Muscle layer of duodenum (tissue), 2 donors: ENCODE results near the gene ARID5B.

Experiments
- H3K27ac ChIP-seq: one replicate; pipeline ENCODE4 v1.7.0; 2013; ENCODE audit warnings: mild to moderate bottlenecking, low read length
- H3K27me3 ChIP-seq: one replicate; pipeline ENCODE4 v1.7.0; 2013; ENCODE audit warnings: low read depth, mild to moderate bottlenecking, control low read depth, low read length
- H3K36me3 ChIP-seq, 2 donors: one replicate each; pipeline ENCODE4 v1.7.0; 2013; ENCODE audit warnings: low read length in 2 of 2, control low read depth in 1 of 2, mild to moderate bottlenecking in 1 of 2; ENCODE audit not compliant: insufficient read depth in 2 of 2, control insufficient read depth in 1 of 2
- H3K4me1 ChIP-seq, 2 donors: one replicate each; pipeline ENCODE4 v1.7.0; 2013; ENCODE audit warnings: low read length in 2 of 2, mild to moderate bottlenecking in 2 of 2, control low read depth in 1 of 2, moderate library complexity in 1 of 2; ENCODE audit not compliant: insufficient read depth in 2 of 2, control insufficient read depth in 1 of 2
- H3K4me3 ChIP-seq, 2 donors: one replicate each; pipeline ENCODE4 v1.7.0; 2013; ENCODE audit warnings: low read length in 2 of 2, low read depth in 1 of 2, mild to moderate bottlenecking in 1 of 2
- H3K9me3 ChIP-seq, 2 donors: one replicate each; pipeline ENCODE4 v1.7.0; 2013; ENCODE audit warnings: low read length in 2 of 2, control low read depth in 1 of 2, mild to moderate bottlenecking in 1 of 2; ENCODE audit not compliant: control insufficient read depth in 1 of 2
- donor health status: healthy.

Gene ARID5B

DNA sequence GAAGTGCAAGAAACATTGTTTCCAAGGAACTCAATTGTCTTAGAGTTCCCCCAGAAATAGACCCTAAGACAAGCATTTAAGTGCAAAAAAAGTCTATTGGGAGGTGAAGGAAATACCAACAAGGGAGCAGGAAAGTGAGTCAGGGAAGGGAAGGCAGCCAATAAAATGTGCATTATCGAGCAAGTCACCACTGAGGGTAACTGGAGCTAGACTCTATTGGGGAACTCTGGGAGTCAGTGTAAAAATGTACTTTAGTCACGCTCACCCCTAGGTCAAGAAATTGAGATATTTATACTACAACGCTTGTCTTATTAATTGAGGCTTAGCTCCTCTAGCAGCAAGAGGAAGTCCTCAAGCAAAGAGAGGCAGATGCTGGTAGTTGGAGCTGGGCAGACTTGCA is 229.4 kb downstream of the ARID5B start:
- Histone ChIP-seq H3K36me3 (no peaks in the 10 kb centered on the region), H3K9me3 (peaks cover 0 to 4% of the 10 kb centered on the region in 2 donors), H3K4me1 (no peaks in the 10 kb centered on the region), H3K27me3 (no peaks in the 10 kb centered on the region), H3K27ac (no peak overlapping the region), H3K4me3 (no peak overlapping the region)

DNA sequence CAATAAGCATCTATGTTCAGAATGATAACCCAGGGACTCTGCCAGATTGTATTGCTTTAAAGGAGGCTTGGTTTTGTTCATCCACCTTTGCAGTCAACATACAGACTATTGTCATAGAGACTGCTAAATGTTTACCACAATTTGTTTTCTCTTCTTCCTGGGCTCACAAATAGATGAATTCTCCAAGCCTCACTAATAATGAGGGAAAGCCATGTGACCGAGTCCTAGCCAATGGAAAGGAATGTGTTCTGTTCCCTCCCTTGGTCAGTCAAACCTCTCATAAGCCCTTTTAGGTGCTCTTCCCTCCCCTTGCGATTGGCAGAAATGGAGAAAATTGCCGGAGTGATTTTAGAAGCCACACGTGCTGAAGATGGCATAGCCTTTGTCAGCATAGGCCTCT is 230.2 kb downstream of the ARID5B start:
- no peak overlapping the region for H3K27ac ChIP-seq

GRCh38 chr10:62133618-62134017 is 232.1 kb downstream of the ARID5B start:
- Histone ChIP-seq H3K4me1 (no peaks in the 10 kb centered on the region), H3K9me3 (peaks cover 0 to 4% of the 10 kb centered on the region in 2 donors), H3K27ac (no peak overlapping the region), H3K27me3 (no peaks in the 10 kb centered on the region), H3K4me3 (no peak overlapping the region), H3K36me3 (no peaks in the 10 kb centered on the region)

More for the DNA sequence above, 230.2 kb downstream of the ARID5B start:
- Histone ChIP-seq H3K27me3 (no peaks in the 10 kb centered on the region), H3K4me3 (no peak overlapping the region), H3K4me1 (no peaks in the 10 kb centered on the region), H3K36me3 (no peaks in the 10 kb centered on the region), H3K9me3 (peaks cover 0 to 4% of the 10 kb centered on the region in 2 donors)

DNA sequence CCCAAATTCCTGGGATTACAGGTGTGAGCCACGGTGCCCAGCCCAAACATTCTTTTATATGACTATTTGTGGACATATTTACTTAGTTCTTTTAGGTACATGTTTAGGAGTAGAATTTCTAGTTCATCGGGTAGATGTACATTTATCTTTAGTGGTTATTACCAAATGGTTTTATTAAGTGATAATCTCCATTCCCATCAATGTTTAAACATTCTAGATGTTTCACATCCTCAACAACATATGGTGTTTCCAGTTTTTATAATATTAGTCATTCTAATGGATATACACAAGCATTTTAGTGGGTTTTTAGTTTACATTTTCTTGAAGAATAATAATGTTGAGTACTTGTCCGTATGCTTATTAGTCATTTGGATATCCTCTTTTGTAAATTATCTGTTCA is 235.4 kb downstream of the ARID5B start:
- Histone ChIP-seq H3K4me1 (no peaks in the 10 kb centered on the region), H3K36me3 (no peaks in the 10 kb centered on the region), H3K27ac (no peak overlapping the region), H3K27me3 (no peaks in the 10 kb centered on the region), H3K4me3 (no peak overlapping the region), H3K9me3 (no peaks in the 10 kb centered on the region)
